Measurements from ENCODE around the gene KLF18.

Gene KLF18

GRCh38 chr1:44141531-44141930 lies at the start of gene KLF18:
KLF18 (minus strand) TSS chr1:44141631; CDS start chr1:44141631, 0 bp downstream.
- Histone ChIP-seq H3K27ac (ENCODE audit: low read depth, low read length) (no peak within 1 kb of the TSS), H3K4me3 (ENCODE audit: low read length) (no peak within 1 kb of the TSS), H3K36me3 (ENCODE audit: control insufficient read depth, insufficient read depth, low read length) (no peaks in the 10 kb centered on the region), H3K4me1 (ENCODE audit: control insufficient read depth, insufficient read depth, low read length) (no peaks in the 10 kb centered on the region), H3K27me3 (ENCODE audit: control insufficient read depth, insufficient read depth, low read length) (no peaks in the 10 kb centered on the region), H3K9ac (ENCODE audit: low read length) (no peak within 1 kb of the TSS)

- Histone ChIP-seq H3K27ac (ENCODE audit: low read depth, low read length) (no peak overlapping the region), H3K9ac (ENCODE audit: low read length) (no peak overlapping the region), H3K27me3 (ENCODE audit: control insufficient read depth, insufficient read depth, low read length) (no peaks in the 10 kb centered on the region), H3K4me1 (ENCODE audit: control insufficient read depth, insufficient read depth, low read length) (no peaks in the 10 kb centered on the region), H3K36me3 (ENCODE audit: control insufficient read depth, insufficient read depth, low read length) (no peaks in the 10 kb centered on the region), H3K4me3 (ENCODE audit: low read length) (no peak overlapping the region)
These were observed 33.2 kb upstream of the KLF18 start for GRCh38 chr1:44174630-44175029.

- Histone ChIP-seq H3K27ac (ENCODE audit: low read depth, low read length) (no peak overlapping the region), H3K4me1 (ENCODE audit: control insufficient read depth, insufficient read depth, low read length) (no peaks in the 10 kb centered on the region), H3K27me3 (ENCODE audit: control insufficient read depth, insufficient read depth, low read length) (peaks cover 2% of the 10 kb centered on the region), H3K9ac (ENCODE audit: low read length) (no peak overlapping the region), H3K36me3 (ENCODE audit: control insufficient read depth, insufficient read depth, low read length) (no peaks in the 10 kb centered on the region), H3K4me3 (ENCODE audit: low read length) (no peak overlapping the region)
These were observed 28.9 kb upstream of the KLF18 start for GRCh38 chr1:44170281-44170823.

GRCh38 chr1:44168520-44169098 lies 27.2 kb upstream of the KLF18 start:
- H3K36me3 ChIP-seq (ENCODE audit: control insufficient read depth, insufficient read depth, low read length), result no peaks in the 10 kb centered on the region
- H3K27me3 ChIP-seq (ENCODE audit: control insufficient read depth, insufficient read depth, low read length), result peaks cover 2% of the 10 kb centered on the region
- no peak overlapping the region for H3K9ac ChIP-seq (ENCODE audit: low read length)
- H3K4me3 ChIP-seq (ENCODE audit: low read length), result no peak overlapping the region
- H3K4me1 ChIP-seq (ENCODE audit: control insufficient read depth, insufficient read depth, low read length), result no peaks in the 10 kb centered on the region
- H3K27ac ChIP-seq (ENCODE audit: low read depth, low read length), result no peak overlapping the region

- no peak overlapping the region for H3K27ac ChIP-seq (ENCODE audit: low read depth, low read length)
- H3K36me3 ChIP-seq (ENCODE audit: control insufficient read depth, insufficient read depth, low read length), result no peaks in the 10 kb centered on the region
- H3K27me3 ChIP-seq (ENCODE audit: control insufficient read depth, insufficient read depth, low read length), result no peaks in the 10 kb centered on the region
- no peak overlapping the region for H3K9ac ChIP-seq (ENCODE audit: low read length)
- H3K4me1 ChIP-seq (ENCODE audit: control insufficient read depth, insufficient read depth, low read length), result no peaks in the 10 kb centered on the region
- no peak overlapping the region for H3K4me3 ChIP-seq (ENCODE audit: low read length)
These were observed 20.1 kb upstream of the KLF18 start for GRCh38 chr1:44161546-44161945.

- H3K9ac ChIP-seq (ENCODE audit: low read length), result no peak overlapping the region
- no peaks in the 10 kb centered on the region for H3K4me1 ChIP-seq (ENCODE audit: control insufficient read depth, insufficient read depth, low read length)
- no peak overlapping the region for H3K4me3 ChIP-seq (ENCODE audit: low read length)
- H3K27ac ChIP-seq (ENCODE audit: low read depth, low read length), result no peak overlapping the region
- no peaks in the 10 kb centered on the region for H3K36me3 ChIP-seq (ENCODE audit: control insufficient read depth, insufficient read depth, low read length)
- no peaks in the 10 kb centered on the region for H3K27me3 ChIP-seq (ENCODE audit: control insufficient read depth, insufficient read depth, low read length)
These were observed 17.4 kb upstream of the KLF18 start for GRCh38 chr1:44158871-44159270.

GRCh38 chr1:44157903-44158302 lies 16.5 kb upstream of the KLF18 start:
- H3K27ac ChIP-seq (ENCODE audit: low read depth, low read length), result no peak overlapping the region
- H3K36me3 ChIP-seq (ENCODE audit: control insufficient read depth, insufficient read depth, low read length), result no peaks in the 10 kb centered on the region
- H3K4me1 ChIP-seq (ENCODE audit: control insufficient read depth, insufficient read depth, low read length), result no peaks in the 10 kb centered on the region
- H3K4me3 ChIP-seq (ENCODE audit: low read length), result no peak overlapping the region
- H3K27me3 ChIP-seq (ENCODE audit: control insufficient read depth, insufficient read depth, low read length), result no peaks in the 10 kb centered on the region
- H3K9ac ChIP-seq (ENCODE audit: low read length), result no peak overlapping the region

GRCh38 chr1:44154049-44154448 lies 12.6 kb upstream of the KLF18 start:
- no peak overlapping the region for H3K4me3 ChIP-seq (ENCODE audit: low read length)

GRCh38 chr1:44152692-44153091 lies 11.3 kb upstream of the KLF18 start:
- Histone ChIP-seq H3K27ac (ENCODE audit: low read depth, low read length) (no peak overlapping the region), H3K36me3 (ENCODE audit: control insufficient read depth, insufficient read depth, low read length) (no peaks in the 10 kb centered on the region), H3K4me1 (ENCODE audit: control insufficient read depth, insufficient read depth, low read length) (no peaks in the 10 kb centered on the region), H3K9ac (ENCODE audit: low read length) (no peak overlapping the region), H3K4me3 (ENCODE audit: low read length) (no peak overlapping the region), H3K27me3 (ENCODE audit: control insufficient read depth, insufficient read depth, low read length) (no peaks in the 10 kb centered on the region)

More at GRCh38 chr1:44154049-44154448, 12.6 kb upstream of the KLF18 start:
- no peak overlapping the region for H3K27ac ChIP-seq (ENCODE audit: low read depth, low read length)
- H3K4me1 ChIP-seq (ENCODE audit: control insufficient read depth, insufficient read depth, low read length), result no peaks in the 10 kb centered on the region
- no peak overlapping the region for H3K9ac ChIP-seq (ENCODE audit: low read length)
- H3K27me3 ChIP-seq (ENCODE audit: control insufficient read depth, insufficient read depth, low read length), result no peaks in the 10 kb centered on the region
- H3K36me3 ChIP-seq (ENCODE audit: control insufficient read depth, insufficient read depth, low read length), result no peaks in the 10 kb centered on the region

GRCh38 chr1:44151808-44152207 lies 10.4 kb upstream of the KLF18 start:
- Histone ChIP-seq H3K36me3 (ENCODE audit: control insufficient read depth, insufficient read depth, low read length) (no peaks in the 10 kb centered on the region), H3K27ac (ENCODE audit: low read depth, low read length) (no peak overlapping the region), H3K4me3 (ENCODE audit: low read length) (no peak overlapping the region), H3K9ac (ENCODE audit: low read length) (no peak overlapping the region), H3K4me1 (ENCODE audit: control insufficient read depth, insufficient read depth, low read length) (no peaks in the 10 kb centered on the region), H3K27me3 (ENCODE audit: control insufficient read depth, insufficient read depth, low read length) (no peaks in the 10 kb centered on the region)

GRCh38 chr1:44151332-44151731 lies 9.9 kb upstream of the KLF18 start:
- Histone ChIP-seq H3K4me1 (ENCODE audit: control insufficient read depth, insufficient read depth, low read length) (no peaks in the 10 kb centered on the region), H3K36me3 (ENCODE audit: control insufficient read depth, insufficient read depth, low read length) (no peaks in the 10 kb centered on the region), H3K9ac (ENCODE audit: low read length) (no peak overlapping the region), H3K27me3 (ENCODE audit: control insufficient read depth, insufficient read depth, low read length) (no peaks in the 10 kb centered on the region), H3K4me3 (ENCODE audit: low read length) (no peak overlapping the region), H3K27ac (ENCODE audit: low read depth, low read length) (no peak overlapping the region)

- H3K4me3 ChIP-seq (ENCODE audit: low read length), result no peak overlapping the region
- no peaks in the 10 kb centered on the region for H3K36me3 ChIP-seq (ENCODE audit: control insufficient read depth, insufficient read depth, low read length)
- H3K27ac ChIP-seq (ENCODE audit: low read depth, low read length), result no peak overlapping the region
- no peaks in the 10 kb centered on the region for H3K27me3 ChIP-seq (ENCODE audit: control insufficient read depth, insufficient read depth, low read length)
- no peak overlapping the region for H3K9ac ChIP-seq (ENCODE audit: low read length)
- no peaks in the 10 kb centered on the region for H3K4me1 ChIP-seq (ENCODE audit: control insufficient read depth, insufficient read depth, low read length)
These were observed 6.2 kb upstream of the KLF18 start for GRCh38 chr1:44147582-44147981.

Data from rectal smooth muscle tissue (tissue), 1 donor.